ENCODE results near the gene LAMA4.

DNA sequence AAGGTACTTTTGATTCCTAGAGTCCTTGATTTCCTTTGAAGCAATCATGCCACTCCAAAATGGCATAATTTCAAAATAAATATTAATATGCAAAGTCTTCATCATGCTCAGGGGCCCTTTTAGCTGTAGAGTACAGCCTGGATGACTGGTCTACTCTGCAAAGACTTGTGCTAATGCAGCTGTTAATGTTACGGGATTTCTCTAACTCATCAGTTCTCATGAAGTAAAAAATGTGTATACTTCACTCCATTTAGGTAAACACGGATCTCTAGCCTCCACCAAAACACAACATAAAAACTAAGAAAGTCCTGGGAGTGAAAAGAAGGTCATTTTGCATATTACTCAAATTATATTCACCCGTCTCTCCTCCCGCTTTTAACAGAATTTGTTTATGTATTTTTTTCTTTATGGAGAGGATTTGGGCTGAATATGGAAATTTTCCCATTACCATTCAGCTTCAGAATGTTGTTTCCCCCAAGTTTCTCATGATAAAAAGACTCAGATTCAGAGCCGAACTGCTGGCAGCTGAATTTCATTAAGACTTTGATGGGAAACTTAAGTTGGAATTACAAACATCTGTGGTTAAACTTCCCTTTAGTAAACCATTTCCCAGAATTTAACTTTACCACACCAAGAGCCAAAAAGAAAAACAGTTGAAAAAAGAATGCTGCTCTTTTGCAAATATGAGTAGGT is 8.7 kb downstream of the LAMA4 start:
- TF ChIP-seq CTCF (IDR thresholded peaks at IDR 0.05; ENCODE audit: poor library complexity, severe bottlenecking) (no peak), TAF1 (IDR thresholded peaks at IDR 0.05; ENCODE audit: low read depth) (no peak), POLR2AphosphoS5 (IDR thresholded peaks at IDR 0.05) (no peak), EZH2 (IDR thresholded peaks at IDR 0.05; ENCODE audit: borderline replicate concordance, insufficient read depth, low read length, poor library complexity, severe bottlenecking) (no peak)
- TF ChIP-seq, protein P1, sequence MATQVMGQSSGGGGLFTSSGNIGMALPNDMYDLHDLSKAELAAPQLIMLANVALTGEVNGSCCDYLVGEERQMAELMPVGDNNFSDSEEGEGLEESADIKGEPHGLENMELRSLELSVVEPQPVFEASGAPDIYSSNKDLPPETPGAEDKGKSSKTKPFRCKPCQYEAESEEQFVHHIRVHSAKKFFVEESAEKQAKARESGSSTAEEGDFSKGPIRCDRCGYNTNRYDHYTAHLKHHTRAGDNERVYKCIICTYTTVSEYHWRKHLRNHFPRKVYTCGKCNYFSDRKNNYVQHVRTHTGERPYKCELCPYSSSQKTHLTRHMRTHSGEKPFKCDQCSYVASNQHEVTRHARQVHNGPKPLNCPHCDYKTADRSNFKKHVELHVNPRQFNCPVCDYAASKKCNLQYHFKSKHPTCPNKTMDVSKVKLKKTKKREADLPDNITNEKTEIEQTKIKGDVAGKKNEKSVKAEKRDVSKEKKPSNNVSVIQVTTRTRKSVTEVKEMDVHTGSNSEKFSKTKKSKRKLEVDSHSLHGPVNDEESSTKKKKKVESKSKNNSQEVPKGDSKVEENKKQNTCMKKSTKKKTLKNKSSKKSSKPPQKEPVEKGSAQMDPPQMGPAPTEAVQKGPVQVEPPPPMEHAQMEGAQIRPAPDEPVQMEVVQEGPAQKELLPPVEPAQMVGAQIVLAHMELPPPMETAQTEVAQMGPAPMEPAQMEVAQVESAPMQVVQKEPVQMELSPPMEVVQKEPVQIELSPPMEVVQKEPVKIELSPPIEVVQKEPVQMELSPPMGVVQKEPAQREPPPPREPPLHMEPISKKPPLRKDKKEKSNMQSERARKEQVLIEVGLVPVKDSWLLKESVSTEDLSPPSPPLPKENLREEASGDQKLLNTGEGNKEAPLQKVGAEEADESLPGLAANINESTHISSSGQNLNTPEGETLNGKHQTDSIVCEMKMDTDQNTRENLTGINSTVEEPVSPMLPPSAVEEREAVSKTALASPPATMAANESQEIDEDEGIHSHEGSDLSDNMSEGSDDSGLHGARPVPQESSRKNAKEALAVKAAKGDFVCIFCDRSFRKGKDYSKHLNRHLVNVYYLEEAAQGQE (IDR thresholded peaks at IDR 0.05; ENCODE audit: borderline replicate concordance): no peak
